Measurements from ENCODE around the gene FALEC.

DNA sequence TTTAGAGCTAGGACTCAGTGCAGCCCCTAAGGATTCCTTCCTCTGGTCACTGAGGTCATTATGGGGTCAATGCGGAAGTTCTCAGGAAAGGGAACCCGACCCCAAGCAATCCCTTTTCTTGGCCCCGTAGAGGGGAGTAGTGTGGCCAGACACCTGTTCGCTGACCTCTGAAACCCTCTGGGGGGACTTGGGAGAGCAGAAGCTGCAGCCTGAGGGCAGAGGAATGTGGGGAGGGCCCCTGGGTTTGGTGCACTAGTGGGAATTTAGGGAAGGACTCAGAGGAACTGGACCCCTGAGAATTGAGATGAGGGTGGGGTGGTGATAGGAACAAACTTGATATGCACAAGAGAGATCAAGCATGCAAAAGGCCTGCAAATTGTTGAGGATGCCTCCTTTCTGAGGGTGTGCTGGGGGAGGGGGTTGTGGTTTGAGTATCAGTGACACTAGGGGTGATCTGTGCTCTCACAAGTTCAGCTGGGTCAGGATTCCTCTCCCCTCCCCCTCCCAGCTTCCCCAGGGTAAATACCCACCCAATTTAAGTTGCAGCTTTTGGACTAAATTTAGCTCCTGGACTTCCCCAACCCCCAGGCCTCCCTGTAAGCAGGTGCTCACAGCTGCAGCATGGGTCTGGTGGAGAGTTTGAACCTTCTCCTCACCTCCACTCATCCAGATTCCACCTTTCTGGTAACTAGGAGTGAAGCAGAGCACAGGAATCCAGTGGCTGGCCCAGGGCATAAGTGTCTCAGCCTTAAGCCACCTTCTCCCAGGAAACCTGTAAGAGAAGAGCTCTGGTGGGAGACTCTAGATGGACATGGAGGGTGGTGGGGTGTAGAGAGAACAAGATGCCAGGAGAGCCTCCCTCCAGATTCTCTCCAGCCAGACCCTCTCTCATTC, 47.1 kb downstream of the FALEC start:
- TF ChIP-seq POLR2A (IDR thresholded peaks at IDR 0.05) = no peak
- TF ChIP-seq CTCF (IDR thresholded peaks at IDR 0.05) = no peak
